ENCODE data around the gene MLC1.

DNA sequence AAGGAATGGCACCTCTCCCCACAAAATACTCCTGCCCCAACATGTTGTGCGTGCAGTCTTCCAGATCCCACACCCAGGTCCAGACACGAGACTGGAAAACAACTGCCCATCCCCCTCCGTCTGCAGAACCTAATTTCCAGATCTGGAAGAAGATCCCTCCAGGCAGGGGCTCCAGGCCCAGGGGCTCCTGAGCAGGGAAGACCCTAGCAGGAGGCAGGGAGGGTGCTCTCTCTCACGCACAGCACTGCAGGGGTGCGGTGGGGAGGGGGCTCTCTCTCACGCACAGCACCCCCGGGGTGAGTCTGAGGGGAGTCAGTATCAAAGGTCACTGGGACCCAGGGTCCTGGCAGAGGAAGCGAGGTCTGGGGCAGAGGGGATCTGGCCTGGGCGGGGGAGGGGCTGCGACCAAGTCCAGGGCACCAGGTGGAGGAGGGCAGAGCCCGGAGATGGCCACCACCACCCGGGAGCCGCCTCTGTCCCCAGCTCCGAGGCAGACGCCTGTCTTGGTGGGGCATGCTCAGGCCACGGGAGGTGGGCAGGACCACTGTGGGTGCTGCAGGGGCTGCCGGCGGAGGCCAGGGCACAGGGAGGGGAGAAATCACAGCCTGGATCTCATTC is 1.7 kb downstream of the MLC1 start:
- TF ChIP-seq, protein P1, sequence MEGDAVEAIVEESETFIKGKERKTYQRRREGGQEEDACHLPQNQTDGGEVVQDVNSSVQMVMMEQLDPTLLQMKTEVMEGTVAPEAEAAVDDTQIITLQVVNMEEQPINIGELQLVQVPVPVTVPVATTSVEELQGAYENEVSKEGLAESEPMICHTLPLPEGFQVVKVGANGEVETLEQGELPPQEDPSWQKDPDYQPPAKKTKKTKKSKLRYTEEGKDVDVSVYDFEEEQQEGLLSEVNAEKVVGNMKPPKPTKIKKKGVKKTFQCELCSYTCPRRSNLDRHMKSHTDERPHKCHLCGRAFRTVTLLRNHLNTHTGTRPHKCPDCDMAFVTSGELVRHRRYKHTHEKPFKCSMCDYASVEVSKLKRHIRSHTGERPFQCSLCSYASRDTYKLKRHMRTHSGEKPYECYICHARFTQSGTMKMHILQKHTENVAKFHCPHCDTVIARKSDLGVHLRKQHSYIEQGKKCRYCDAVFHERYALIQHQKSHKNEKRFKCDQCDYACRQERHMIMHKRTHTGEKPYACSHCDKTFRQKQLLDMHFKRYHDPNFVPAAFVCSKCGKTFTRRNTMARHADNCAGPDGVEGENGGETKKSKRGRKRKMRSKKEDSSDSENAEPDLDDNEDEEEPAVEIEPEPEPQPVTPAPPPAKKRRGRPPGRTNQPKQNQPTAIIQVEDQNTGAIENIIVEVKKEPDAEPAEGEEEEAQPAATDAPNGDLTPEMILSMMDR (IDR thresholded peaks at IDR 0.05; ENCODE audit: insufficient read depth, low read depth, low read length), result no peak
- TF ChIP-seq EZH2 (IDR thresholded peaks at IDR 0.05; ENCODE audit: insufficient read depth, low read length), result no peak
